ENCODE data around the gene FAM168A. TPM values are rescaled to one million over a fixed set of nuclear protein-coding genes. Genes with fewer than 3 reads are reported as not detected.

The FAM168A gene
- total and polyA plus RNA-seq, 2 of the 8 experiments (the other 6 are each of a cell fraction or from before 2014, with no cell fraction given) = 17.1 to 21.6 TPM

- H3K56ac ChIP-seq (replicated peaks; ENCODE audit: insufficient read length, low read depth, low read length) = no peak within 1 kb of the TSS
- peak within 1 kb of the TSS; percentile 96 to 97 for H3K4me2 ChIP-seq (ENCODE audit: insufficient read depth in 1 of 2, low read depth in 2 of 2, low read length in 2 of 2)
- peaks cover 16% of the 10 kb centered on the region for H3K23me2 ChIP-seq (ENCODE audit: low read depth, low read length)
- no peak within 1 kb of the TSS for H3K14ac ChIP-seq (ENCODE audit: insufficient read length)
- no peak within 1 kb of the TSS for H2BK120ac ChIP-seq (replicated peaks; ENCODE audit: low read depth, low read length)
- H4K8ac ChIP-seq (ENCODE audit: extremely low read depth, insufficient read depth, low read length) = peak within 1 kb of the TSS; percentile 47; the same call in 1 of the 2 replicates
- 4% methylated on average over 25 of the region's 26 CpGs; no CpG with 5 or more reads in 1 of the 2 experiments for WGBS, 2 experiments (ENCODE audit: extremely low coverage in 1 of 2, insufficient coverage in 1 of 2, insufficient read length in 1 of 2, insufficient replicate concordance in 2 of 2, low coverage in 1 of 2, low lambda C conversion rate in 2 of 2, missing lambda C conversion rate in 1 of 2)
- no peak within 1 kb of the TSS for H3K23ac ChIP-seq (ENCODE audit: insufficient read length)
- no peaks in the 10 kb centered on the region for H3K36me3 ChIP-seq (ENCODE audit: control insufficient read depth in 2 of 4, insufficient read depth in 4 of 4, low read length in 3 of 4)
- peak within 1 kb of the TSS; percentile 11 for H3K4ac ChIP-seq (replicated peaks; ENCODE audit: insufficient read length, low read depth, low read length)
- peak; percentile 65 for FAIRE-seq
- peak within 1 kb of the TSS in 3 of 4 experiments; percentile 12 to 64 (median 16); a peak in 5 of 7 replicates for H3K9ac ChIP-seq (replicated peaks in 1 of 4; ENCODE audit: extremely low read depth in 1 of 4, low read depth in 3 of 4, low read length in 3 of 4)
- POLR2A ChIA-PET (ENCODE audit: partially characterized antibody) = interaction anchor here (0.7 to 4.5 kb wide), 7 partner anchors 10 to 16 kb away, joined by 3 to 31 read pairs (median 5); no protein-coding TSS in a partner anchor
- no peaks in the 10 kb centered on the region for H3K9me3 ChIP-seq (ENCODE audit: insufficient read depth in 2 of 2, low read depth in 1 of 2, low read length in 1 of 2)
- H2BK15ac ChIP-seq (ENCODE audit: low read length) = peak within 1 kb of the TSS; percentile 93; the same call in 1 of the 2 replicates
- CTCF ChIA-PET (ENCODE audit: partially characterized antibody) = interaction anchor here (0.8 to 30.1 kb wide), 6 partner anchors 3 to 263 kb away, joined by 3 to 653 read pairs (median 10); partner anchors contain the start of gene PLEKHB1
- peak within 1 kb of the TSS; percentile 56; the same call in 1 of the 2 replicates for H2BK12ac ChIP-seq (ENCODE audit: low read depth, low read length)
- H3K79me2 ChIP-seq (ENCODE audit: control insufficient read depth in 1 of 2, insufficient read depth in 2 of 2, low read length in 2 of 2) = no peaks in the 10 kb centered on the region
- H4K91ac ChIP-seq (replicated peaks; ENCODE audit: insufficient read length, low read length) = peak within 1 kb of the TSS; percentile 18
- H4K5ac ChIP-seq (ENCODE audit: insufficient read length, low read depth, low read length) = peak within 1 kb of the TSS; percentile 68
- no peak within 1 kb of the TSS; the same call in 1 of the 2 replicates for H3K27ac ChIP-seq (ENCODE audit: low read depth, low read length)
- peak within 1 kb of the TSS; percentile 75; the same call in 1 of the 2 replicates for H2BK20ac ChIP-seq (ENCODE audit: low read length)
- no peaks in the 10 kb centered on the region for H4K20me1 ChIP-seq (replicated peaks in 1 of 2; ENCODE audit: control insufficient read depth in 1 of 2, insufficient read depth in 2 of 2, low read length in 2 of 2)
- H2BK5ac ChIP-seq (ENCODE audit: low read depth, low read length) = peak within 1 kb of the TSS; percentile 81; the same call in 1 of the 2 replicates
- peaks cover 3 to 17% (median 13%) of the 10 kb centered on the region in 4 experiments for H3K4me1 ChIP-seq (replicated peaks in 1 of 4; ENCODE audit: control insufficient read depth in 3 of 4, insufficient read depth in 4 of 4, low read length in 3 of 4)
- H3K27me3 ChIP-seq (replicated peaks in 1 of 4; ENCODE audit: control insufficient read depth in 3 of 4, extremely low read depth in 1 of 4, insufficient read depth in 3 of 4, low read length in 3 of 4) = peaks cover 0 to 4% (median 0%) of the 10 kb centered on the region in 4 experiments; a peak in 3 of 7 replicates
- H3K79me1 ChIP-seq (ENCODE audit: low read depth, low read length) = no peaks in the 10 kb centered on the region
- peak within 1 kb of the TSS; percentile 84; the same call in 1 of the 2 replicates for H3K18ac ChIP-seq (ENCODE audit: extremely low read depth, low read length)
- peak within 1 kb of the TSS; percentile 55 to 70 (median 61) for H3K4me3 ChIP-seq (ENCODE audit: extremely low read depth in 1 of 4, insufficient read depth in 2 of 4, low read depth in 3 of 4, low read length in 4 of 4)
- peak in 1 of 2 experiments; percentile 89 for DNase-seq (ENCODE audit: low read depth in 1 of 2, low spot score in 2 of 2)
- H2AFZ ChIP-seq (ENCODE audit: low read length) = peak within 1 kb of the TSS; percentile 92
- H2AK5ac ChIP-seq (ENCODE audit: low read depth, low read length) = no peak within 1 kb of the TSS
- no peak for TF ChIP-seq ATF3 (IDR thresholded peaks at IDR 0.05; ENCODE audit: insufficient read depth, low read depth, low read length)
- peak; percentile 89 for TF ChIP-seq ASH2L (IDR thresholded peaks at IDR 0.05; ENCODE audit: low read length)
Observed at GRCh38 chr11:73645972-73646631, 48.2 kb upstream of the FAM168A start, which contains the start of gene PLEKHB1. Gene PLEKHB1 (plus strand): TSS chr11:73646581. CDS start chr11:73646609, 28 bp downstream.

Measured in H1 (cell line).